HG02588 (cell line): ENCODE data around the gene ZNF532.

Experiments
- ATAC-seq: cut with Tn5 transposase; IDR thresholded peaks from one replicate; pipeline ENCODE4 v1.9.1; 2021; ENCODE audit warnings: mild to moderate bottlenecking, moderate library complexity; ENCODE audit not compliant: unreplicated experiment

The ZNF532 gene

GRCh38 chr18:58975781-58976180, 111.1 kb downstream of the ZNF532 start:
- ATAC-seq = no peak

- no peak for ATAC-seq
Observed at GRCh38 chr18:58977223-58977622, 112.5 kb downstream of the ZNF532 start.

- no peak for ATAC-seq
Observed at GRCh38 chr18:58977801-58978200, 113.1 kb downstream of the ZNF532 start.

GRCh38 chr18:58978916-58979315, 114.2 kb downstream of the ZNF532 start:
- ATAC-seq = no peak

- ATAC-seq = no peak
Observed at GRCh38 chr18:58979615-58980014, 114.9 kb downstream of the ZNF532 start.

- ATAC-seq = no peak
Observed at GRCh38 chr18:58980991-58981390, 116.3 kb downstream of the ZNF532 start.

- no peak for ATAC-seq
Observed at GRCh38 chr18:58983260-58984155, 118.8 kb downstream of the ZNF532 start.

- ATAC-seq = no peak
Observed at GRCh38 chr18:58988600-58988999, 123.9 kb downstream of the ZNF532 start.

- no peak for ATAC-seq
Observed at GRCh38 chr18:58989184-58989759, 124.6 kb downstream of the ZNF532 start.

GRCh38 chr18:58990720-58991119, 126.0 kb downstream of the ZNF532 start:
- ATAC-seq = no peak

- peak; percentile 89 for ATAC-seq
Observed at GRCh38 chr18:58991167-58991798, 126.6 kb downstream of the ZNF532 start.

GRCh38 chr18:58992301-58993231, 127.9 kb downstream of the ZNF532 start:
- ATAC-seq = no peak

GRCh38 chr18:58993260-58993659, 128.6 kb downstream of the ZNF532 start:
- no peak for ATAC-seq

- no peak for ATAC-seq
Observed at GRCh38 chr18:58995663-58996062, 131.0 kb downstream of the ZNF532 start.

DNA sequence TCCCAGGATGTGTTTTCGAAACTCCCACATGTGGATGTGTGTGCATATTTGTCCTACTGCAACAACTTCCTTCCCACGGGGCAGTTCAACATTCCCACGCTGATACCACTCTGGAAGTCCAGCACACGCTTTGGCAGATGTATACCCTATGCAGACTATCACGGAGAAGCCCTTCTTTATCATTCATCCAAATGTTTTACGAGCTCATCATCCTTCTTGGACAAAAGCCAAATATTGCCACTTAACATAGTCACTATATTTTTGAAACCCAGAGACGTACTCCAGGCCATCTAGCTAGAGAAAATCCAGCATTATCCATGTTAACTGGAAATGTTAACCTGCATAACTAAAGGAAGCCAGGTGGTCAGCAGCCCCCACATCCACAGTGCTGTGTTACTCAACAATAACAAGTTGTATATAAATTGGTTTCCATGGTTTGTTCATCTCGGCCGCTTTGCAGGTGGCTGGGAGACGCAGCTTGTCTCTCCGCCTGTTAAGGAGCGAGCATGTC, 131.5 kb downstream of the ZNF532 start:
- no peak for ATAC-seq

DNA sequence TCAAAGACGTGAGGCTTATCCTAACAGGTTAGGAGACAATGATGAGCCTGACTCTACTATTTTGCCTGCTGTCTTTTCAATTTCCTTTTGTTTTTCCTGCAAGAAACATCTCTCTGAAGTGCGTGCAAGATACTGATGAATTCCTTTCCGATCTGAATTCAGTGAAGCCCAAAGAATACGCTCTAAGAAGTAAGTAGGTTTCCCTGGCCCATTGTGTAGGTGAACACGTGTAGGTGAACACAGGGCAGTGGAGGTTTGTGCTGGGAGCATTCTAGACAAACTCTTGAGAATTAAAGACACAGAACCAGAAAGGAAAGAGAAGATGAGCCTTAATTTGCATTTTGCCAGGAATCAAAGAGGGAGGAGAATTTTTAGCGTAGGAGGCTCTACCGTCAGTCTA, 132.0 kb downstream of the ZNF532 start:
- ATAC-seq = no peak

GRCh38 chr18:58997811-58998337, 133.2 kb downstream of the ZNF532 start:
- ATAC-seq = no peak

GRCh38 chr18:58998401-58999203, 133.9 kb downstream of the ZNF532 start:
- no peak for ATAC-seq

GRCh38 chr18:59001166-59001565, 136.5 kb downstream of the ZNF532 start:
- ATAC-seq = no peak

GRCh38 chr18:59001721-59002120, 137.0 kb downstream of the ZNF532 start:
- ATAC-seq = no peak
